Fibroblast of villous mesenchyme (primary cell): ENCODE data around the gene ABCA4. TPM values are rescaled to one million over a fixed set of nuclear protein-coding genes. Genes with fewer than 3 reads are reported as not detected.
A peak's percentile ranks its signal among the peaks of the same experiment; 100 is the strongest.

Experiments used
- DNase-seq: peaks from one replicate; pipeline ENCODE4 v3.0.0-alpha.2; 2010; ENCODE audit warnings: low read depth
- H3K4me3 ChIP-seq: 2 replicates; pipeline ENCODE4 v1.5.1; 2011; ENCODE audit warnings: low read depth, mild to moderate bottlenecking, low read length
- CTCF ChIP-seq: IDR thresholded peaks from 2 replicates; pipeline ENCODE4 v1.5.1; 2012; ENCODE audit warnings: low read depth, mild to moderate bottlenecking, low read length; ENCODE audit not compliant: insufficient read depth
- total RNA-seq: library from RNA; depleted of rRNA; stranded (reverse); fragments of >200 nt; gene quantifications from 2 replicates; pipeline ENCODE4 v1.2.3, GENCODE V29; 2012

Gene ABCA4
- total RNA-seq, 1 donor = 0.43 TPM

DNA sequence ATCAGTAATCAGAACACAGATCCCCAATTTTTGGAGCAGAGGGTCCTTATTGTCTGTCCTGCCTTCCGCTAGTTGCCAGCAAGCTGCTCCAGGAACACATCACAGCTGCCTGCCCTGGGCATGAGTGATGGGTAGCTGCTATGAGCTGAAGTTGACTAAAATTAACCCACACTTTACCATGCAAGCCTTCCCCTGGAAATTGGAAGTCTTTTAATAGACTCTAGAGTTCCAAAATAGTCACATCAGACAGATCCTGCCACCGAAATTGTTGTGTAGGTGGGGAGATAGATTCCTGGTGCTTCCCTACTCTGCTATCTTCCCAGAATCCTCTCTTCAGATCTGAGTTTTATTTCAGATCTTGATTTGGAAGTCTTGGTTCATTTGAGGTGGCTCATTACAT, 148.6 kb downstream of the ABCA4 start:
- DNase-seq = no peak
- TF ChIP-seq CTCF = no peak
- no peak overlapping the region for H3K4me3 ChIP-seq

DNA sequence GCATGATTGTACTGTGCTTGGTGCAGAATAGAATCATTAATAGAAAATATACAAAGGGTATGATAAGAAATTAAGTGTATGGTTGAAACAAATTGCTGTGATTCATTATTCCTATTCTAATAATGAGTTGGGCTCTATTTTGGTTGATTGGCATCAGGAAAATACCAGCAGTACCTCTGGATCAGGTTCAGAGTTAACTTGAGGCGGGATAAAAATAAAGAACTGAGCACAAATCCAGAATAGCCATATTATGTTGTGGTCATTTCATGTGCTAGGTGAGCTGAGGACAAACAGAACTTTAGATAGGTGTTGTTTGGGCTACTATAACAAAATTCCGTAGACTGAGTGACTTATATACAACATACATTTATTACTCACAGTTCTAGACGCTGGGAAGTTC, 151.1 kb downstream of the ABCA4 start:
- TF ChIP-seq CTCF = no peak
- no peak for DNase-seq
- no peak overlapping the region for H3K4me3 ChIP-seq

- TF ChIP-seq CTCF = no peak
- H3K4me3 ChIP-seq = no peak overlapping the region
- DNase-seq = no peak
These were observed 151.6 kb downstream of the ABCA4 start for GRCh38 chr1:93969371-93969770.

GRCh38 chr1:93967306-93967705, 153.6 kb downstream of the ABCA4 start:
- H3K4me3 ChIP-seq = no peak overlapping the region
- TF ChIP-seq CTCF = no peak
- DNase-seq = no peak

DNA sequence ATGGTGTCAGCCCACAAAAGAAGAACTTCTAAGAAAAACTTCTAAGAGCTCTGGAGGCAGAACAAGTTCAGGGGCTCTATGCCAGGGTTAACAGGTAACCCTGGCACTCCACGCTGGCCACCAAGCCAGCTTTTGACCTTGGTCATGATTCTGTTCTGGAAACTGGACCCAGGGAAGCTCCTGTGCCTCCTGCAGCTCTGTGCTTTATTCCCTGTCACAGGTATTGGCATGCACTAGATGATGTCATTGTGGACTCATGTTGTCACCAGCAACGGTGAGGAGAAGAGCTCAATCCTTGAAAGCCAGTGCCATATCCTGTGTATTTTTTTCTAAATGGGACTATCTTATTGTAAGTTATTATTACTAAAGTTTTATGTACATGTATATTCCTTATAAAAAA, 155.1 kb downstream of the ABCA4 start:
- TF ChIP-seq CTCF = no peak
- DNase-seq = no peak
- no peak overlapping the region for H3K4me3 ChIP-seq

DNA sequence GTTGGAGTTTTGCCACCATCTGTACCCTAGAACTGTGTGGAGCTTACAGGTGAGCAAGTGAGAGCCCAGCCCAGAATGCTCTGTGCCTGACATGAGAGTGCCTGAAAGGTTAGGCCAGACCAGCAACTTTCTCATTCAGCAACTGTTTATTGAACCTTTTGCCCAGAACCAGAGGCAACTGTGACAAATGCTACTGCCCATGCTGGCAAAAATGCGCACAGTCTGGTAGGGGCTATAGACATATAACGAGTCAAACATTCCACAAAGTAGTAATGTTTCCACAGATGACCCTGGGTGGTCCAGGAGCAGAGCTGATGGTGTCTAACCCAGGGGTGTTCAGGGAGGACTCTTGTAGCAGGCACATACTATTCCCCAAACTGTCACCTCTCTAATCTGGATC, 155.7 kb downstream of the ABCA4 start:
- TF ChIP-seq CTCF = no peak
- DNase-seq = no peak
- H3K4me3 ChIP-seq = no peak overlapping the region

DNA sequence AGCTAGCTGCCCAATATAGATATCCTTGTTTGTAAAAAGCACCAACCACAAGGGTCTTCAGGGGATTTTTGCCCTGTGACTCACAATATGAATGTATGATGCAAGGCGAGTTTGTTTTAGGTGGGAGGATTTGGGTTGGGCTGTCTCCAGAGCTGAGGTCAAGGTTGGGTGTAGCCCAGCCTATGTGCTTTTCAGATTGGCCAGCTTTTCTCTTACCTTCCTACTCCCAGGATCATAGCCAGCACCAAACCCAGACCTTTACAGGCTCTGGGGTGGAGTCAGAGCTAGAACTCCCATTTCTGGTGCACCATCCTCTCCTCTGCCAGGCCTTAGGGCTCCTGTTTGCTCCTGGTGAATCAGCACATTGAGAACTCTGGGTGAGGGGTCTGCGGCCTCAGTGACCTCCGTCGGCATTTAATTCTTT, 156.2 kb downstream of the ABCA4 start:
- TF ChIP-seq CTCF = no peak
- DNase-seq = peak; percentile 53

More for the DNA sequence above, 156.2 kb downstream of the ABCA4 start:
- no peak overlapping the region for H3K4me3 ChIP-seq
